Fibroblast of mammary gland (primary cell): ENCODE results near the gene DMPK.
"Not testable (repeated sequence)": the region's sequence is repeated elsewhere in the genome, so short reads cannot be mapped to it uniquely, and the experiment has no call there.

ENCODE experiments used
- DNase-seq: peaks from one replicate; pipeline ENCODE4 v3.0.0-alpha.2; 2010; ENCODE audit warnings: low read depth
- H3K4me3 ChIP-seq: 2 replicates; pipeline ENCODE4 v1.5.1; 2011; ENCODE audit warnings: low read depth, mild to moderate bottlenecking, low read length, moderate library complexity; ENCODE audit not compliant: control insufficient read depth
- TF ChIP-seq, protein P1 (sequence below): conservative IDR thresholded peaks from 2 replicates; pipeline ENCODE4 v1.5.1; 2011; ENCODE audit warnings: low read depth, low read length, inconsistent platforms; ENCODE audit not compliant: control insufficient read depth, insufficient read depth

DMPK gene

GRCh38 chr19:45805719-45806118, 23.4 kb upstream of the DMPK start:
- TF ChIP-seq, protein P1, sequence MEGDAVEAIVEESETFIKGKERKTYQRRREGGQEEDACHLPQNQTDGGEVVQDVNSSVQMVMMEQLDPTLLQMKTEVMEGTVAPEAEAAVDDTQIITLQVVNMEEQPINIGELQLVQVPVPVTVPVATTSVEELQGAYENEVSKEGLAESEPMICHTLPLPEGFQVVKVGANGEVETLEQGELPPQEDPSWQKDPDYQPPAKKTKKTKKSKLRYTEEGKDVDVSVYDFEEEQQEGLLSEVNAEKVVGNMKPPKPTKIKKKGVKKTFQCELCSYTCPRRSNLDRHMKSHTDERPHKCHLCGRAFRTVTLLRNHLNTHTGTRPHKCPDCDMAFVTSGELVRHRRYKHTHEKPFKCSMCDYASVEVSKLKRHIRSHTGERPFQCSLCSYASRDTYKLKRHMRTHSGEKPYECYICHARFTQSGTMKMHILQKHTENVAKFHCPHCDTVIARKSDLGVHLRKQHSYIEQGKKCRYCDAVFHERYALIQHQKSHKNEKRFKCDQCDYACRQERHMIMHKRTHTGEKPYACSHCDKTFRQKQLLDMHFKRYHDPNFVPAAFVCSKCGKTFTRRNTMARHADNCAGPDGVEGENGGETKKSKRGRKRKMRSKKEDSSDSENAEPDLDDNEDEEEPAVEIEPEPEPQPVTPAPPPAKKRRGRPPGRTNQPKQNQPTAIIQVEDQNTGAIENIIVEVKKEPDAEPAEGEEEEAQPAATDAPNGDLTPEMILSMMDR, result no peak
- no peak for DNase-seq
- H3K4me3 ChIP-seq, result no peak overlapping the region

DNA sequence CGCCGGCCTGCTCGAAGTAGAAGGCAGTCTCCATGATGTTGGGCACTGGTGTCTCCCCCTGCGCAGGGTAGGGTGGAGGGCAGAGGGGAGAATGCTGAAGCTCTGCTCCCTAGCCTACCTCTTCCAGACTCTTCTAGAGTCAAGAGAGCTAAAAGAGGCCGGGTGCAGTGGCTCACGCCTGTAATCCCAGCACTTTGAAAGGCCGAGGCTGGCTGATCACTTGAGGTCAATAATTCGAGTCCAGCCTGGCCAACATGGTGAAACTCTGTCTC, 22.6 kb upstream of the DMPK start:
- no peak for DNase-seq
- TF ChIP-seq, protein P1, result no peak

GRCh38 chr19:45804140-45804958, 22.1 kb upstream of the DMPK start:
- no peak for DNase-seq
- TF ChIP-seq, protein P1, result no peak
- no peak overlapping the region for H3K4me3 ChIP-seq

More for the DNA sequence above, 22.6 kb upstream of the DMPK start:
- no peak overlapping the region for H3K4me3 ChIP-seq

DNA sequence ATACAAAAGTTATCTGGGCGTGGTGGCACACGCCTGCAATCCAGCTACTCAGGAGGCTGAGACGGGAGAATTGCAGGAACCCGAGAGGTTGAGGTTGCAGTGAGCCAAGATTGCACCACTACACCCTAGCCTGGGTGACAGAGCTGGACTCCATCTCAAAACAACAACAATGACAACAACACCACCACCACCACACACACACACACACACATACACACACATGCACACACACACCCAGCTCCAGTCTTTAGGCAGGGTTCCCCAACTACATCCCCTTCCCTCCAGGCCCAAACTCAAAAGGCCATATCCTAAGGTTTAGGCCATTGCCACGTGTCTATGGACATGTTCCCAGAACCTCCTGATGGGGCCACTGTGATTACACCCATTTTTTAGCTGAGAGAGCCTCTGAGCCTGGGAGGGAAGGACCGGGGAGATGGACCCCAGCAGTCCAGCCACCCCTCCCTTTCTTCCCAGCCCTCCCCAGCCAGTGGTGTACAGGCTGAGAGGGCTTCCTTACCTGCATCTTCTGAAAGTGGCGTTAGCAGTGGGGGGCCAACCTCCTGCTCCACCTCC, 19.4 kb upstream of the DMPK start:
- TF ChIP-seq, protein P1, result no peak
- H3K4me3 ChIP-seq, result no peak overlapping the region
- no peak for DNase-seq

GRCh38 chr19:45800070-45800553, 17.8 kb upstream of the DMPK start:
- H3K4me3 ChIP-seq, result no peak overlapping the region
- peak; percentile 62 for DNase-seq
- TF ChIP-seq, protein P1, result no peak

- not testable (repeated sequence) for H3K4me3 ChIP-seq, DNase-seq
These were observed 17.3 kb upstream of the DMPK start for GRCh38 chr19:45799541-45799940.

DNA sequence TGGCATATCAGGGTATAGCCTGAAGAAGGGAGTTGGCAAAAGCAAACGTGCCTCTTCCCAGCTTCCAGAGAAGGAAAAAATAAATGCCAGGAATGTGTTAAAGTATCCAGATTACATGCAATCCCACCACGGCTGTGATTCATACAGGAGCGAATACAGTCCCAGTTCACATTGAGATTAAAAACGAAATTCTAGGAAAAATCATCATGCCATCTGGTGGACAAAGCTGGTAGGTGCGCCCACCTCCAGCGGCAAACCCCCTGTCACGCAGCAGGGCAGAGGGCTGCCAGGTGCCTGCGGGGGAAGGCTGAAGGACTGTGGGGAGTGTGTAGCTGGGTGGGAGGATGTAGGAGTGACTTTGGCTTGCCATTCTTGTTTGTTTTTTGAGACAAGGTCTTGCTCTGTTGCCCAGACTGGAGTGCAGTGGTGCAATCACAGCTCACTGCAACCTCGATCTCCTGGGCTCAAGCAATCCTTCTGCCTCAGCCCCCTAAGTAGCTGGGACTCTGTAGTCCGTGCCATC, 16.8 kb upstream of the DMPK start:
- TF ChIP-seq, protein P1, result peak; percentile 71
- H3K4me3 ChIP-seq, result no peak overlapping the region
- DNase-seq, result peak; percentile 79
